Measurements from ENCODE around the gene PTPN5.
A peak's percentile ranks its signal among the peaks of the same experiment; 100 is the strongest.

The PTPN5 gene

DNA sequence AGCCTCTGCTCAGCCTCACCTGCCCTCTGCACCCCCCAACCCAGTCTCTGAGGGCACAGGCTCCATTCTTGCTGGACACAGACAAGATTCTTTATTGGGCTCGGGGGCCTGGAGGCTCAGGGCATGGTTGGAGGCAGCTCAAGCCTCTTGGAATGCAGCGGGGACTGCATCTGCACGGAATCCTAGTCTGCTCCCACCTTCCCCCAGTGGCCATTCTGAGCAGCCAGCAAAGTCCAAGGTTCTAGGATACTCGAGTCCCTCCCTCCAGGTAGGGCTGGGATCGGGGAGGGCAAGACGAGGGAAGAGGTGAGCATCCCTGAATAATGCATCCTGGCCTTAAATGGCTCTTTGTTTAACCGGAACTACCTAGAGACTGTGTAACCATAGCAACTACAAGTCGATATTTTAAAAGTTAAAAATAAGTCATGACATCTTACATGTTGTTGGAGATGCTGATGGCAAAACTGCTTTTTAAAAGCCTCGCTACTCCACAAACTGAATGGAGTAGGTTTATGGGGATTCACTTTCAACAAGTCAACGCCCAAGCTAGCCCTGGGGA is 54.9 kb downstream of the PTPN5 start:
- DNase-seq, result no peak

DNA sequence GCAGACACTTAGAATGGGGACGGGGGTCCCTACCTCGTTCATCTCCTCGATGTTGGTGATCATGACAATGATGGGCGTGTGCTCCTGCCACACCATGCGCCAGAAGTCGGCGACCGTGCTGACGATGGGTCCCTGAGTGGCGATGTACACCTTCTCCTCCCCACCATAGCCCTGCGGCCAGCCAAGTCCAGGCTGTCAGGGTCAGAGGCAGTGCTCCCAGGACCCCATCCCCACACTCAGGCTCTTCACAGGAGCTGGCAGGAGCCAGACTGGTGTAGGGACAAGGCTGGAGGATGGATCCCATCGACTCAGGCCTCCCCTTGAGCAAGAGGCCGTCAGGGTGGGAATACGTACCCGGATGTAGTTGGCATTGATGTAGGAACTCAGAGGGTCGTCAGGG is 58.4 kb downstream of the PTPN5 start:
- no peak for DNase-seq

DNA sequence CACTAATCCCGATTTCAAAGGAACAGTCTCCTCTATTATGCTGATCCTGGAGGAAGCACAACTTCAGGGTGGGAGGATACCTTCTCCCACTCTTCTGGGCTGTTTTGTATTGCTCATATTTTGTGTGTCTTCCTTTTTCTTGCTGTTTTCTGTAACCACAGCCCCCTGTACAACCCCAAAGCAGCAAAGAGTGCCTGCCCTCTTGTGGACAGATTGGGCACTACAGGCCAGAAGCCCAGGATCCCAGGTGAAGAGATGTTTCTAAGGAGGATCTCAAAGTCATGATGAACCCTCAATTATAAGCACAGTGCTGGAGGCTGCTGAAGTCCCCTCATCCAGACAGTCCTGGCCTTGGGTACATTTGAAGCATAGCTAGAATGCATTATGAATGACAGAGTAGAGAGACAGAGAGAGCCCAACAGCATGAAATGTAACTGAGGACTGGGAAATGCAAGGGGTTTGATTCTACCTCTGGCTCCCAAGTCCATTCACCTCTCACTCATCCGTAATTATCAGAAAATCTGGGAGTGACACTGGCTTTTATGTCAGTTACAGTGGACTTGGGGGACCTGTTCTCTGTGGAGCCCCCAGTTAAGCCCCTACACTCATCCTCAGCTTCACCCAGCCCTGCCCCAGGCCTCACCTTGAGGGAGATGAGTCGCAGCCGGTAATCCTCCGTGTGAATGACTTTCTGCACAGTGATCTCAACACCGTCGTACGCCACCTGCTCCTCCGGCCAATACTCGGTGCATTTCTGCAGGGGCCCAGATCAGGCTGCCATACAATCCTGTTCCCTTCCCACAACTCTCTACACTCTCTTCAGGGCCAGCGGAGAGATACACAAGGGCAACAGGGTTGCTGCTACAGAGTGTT is 59.4 kb downstream of the PTPN5 start:
- peak; percentile 19 to 78 for DNase-seq

DNA sequence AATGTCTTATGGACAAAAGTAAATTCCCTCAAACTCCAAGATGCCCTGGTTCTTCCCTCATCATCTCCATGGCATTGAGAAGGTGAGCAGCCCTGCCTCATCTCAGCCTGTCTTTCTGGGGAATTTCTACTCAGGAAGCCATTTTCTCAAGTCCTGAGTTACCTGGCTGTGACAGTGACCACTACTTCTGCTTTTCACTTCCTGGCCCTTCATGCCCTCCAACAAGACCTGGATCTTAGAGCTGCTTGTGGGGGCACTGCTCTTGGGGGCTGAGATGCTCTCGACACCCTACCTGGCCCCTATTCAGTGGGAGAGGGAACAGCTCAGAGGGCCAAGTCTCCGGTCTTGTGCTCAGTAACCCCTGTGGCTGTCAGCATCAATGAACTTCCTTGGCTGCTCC is 60.2 kb downstream of the PTPN5 start:
- no peak for DNase-seq

DNA sequence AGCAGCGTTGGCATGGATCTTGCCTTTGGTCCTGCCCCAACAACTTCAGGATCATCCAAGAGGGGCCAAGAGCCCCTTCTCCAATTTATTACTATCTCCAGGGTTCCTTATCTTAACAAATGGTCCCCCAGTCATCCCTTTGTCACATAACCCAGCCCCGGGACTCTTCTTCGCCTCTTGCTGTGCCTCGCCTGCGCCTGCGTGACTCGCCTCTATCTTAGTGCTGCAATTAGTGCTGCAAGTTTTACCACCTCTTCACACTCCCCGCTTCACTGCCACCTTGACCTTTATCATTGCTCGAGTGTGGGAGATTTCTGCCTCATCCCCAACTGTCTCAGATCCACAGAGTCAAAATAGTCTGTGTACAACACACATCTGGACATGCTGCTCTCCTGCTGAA is 61.6 kb downstream of the PTPN5 start:
- no peak for DNase-seq

DNA sequence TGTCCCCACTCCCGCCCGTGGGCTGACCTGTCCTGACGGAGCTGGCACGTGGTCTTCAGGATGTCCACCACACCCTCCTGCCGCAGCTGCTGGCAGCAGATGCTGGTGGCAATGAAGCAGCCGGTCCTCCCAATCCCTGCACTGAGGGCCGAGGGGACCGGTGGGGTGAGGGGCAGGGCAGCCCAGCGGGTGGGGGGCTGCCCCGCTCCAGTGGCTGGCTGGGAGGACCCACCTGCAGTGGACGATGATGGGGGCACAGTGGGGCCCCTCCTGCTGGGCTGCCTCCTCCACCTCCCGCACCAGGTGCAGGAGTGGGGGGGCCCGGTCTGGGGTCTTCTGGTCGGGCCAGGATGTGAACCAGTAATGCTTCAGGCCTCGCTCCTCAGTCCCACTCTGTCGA is 62.2 kb downstream of the PTPN5 start:
- no peak for DNase-seq

DNA sequence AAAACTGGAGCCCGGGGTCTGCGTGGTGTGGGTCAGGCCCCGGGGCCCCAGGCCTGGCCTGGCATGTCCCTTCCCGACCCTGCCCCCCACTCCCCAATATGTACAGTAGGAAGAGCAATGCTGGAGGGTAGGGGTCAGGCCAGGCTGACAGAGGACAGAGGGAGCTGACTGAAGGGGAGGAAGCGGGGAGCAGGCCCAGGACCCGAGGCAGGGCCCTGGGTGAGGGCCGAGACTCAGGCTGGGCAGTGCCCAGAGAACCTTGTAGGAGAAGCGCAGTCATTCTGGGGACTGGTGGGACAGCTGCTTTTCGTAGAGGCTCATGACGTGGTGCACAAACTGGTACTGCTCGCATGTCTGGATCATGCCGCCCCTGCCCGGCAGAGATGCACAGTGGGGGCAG is 62.9 kb downstream of the PTPN5 start:
- no peak for DNase-seq

DNA sequence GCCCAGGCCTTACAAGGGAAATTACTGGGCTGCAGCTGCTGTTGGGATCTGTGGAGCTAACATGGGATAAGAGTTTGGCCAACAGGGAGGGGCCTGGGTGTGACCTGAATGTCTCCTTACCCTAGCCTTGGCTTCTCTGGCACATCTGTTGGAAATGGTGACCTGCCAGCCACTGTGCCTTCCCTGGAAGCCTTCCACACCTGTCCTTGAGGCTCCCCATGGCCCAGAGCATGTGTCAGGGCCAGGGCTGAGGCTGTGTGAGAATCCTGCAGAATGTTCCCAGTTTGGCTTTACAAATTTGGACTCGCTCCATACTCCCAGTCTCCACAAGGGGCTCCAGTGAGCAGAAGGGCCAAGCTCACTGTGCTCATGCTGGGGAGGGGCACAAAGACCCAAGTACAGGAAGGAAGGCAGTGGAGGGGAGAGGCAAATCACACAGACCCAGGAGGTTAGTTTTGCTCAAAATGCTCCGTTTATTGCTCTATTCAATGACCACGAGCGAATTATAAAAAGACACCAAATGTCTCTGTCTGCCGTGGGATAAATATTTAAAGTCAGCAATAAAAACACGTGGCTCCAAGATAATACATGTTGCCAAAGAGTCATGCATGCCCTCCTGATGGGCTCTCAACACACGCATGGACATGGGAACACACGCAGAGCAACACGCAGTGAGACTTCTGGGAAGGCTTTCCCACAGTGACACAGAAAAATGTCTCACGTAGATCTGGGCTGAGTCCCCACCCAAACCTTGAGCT is 63.9 kb downstream of the PTPN5 start:
- DNase-seq, result peak in 1 of 2 donors; percentile 39

DNA sequence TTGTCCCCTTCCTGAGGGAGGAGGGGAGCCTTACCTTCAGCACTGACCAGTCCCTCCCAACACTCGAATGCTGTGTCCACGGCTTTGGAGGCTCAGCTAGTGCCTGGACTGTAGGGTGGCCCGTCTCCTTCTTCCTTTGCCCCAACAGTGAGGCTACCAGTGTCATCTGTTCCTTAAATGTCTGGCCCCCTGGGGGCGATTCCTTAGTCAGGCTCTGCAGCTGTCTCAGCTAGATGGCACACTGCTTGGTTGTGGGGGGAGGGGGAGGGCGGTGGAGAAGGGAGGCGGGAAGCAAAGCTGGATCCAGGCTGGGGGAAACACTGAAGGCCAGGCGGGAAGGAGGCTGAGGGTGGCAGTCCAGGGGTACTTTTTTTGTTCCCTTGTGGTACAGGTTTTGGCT is 65.6 kb downstream of the PTPN5 start, which contains the start of gene IGSF22:
Gene IGSF22 (minus strand): TSS at position 149 of the 400 bp plus-strand sequence. CDS start 1,952 bp downstream, outside the sequence.
- no peak for DNase-seq

DNA sequence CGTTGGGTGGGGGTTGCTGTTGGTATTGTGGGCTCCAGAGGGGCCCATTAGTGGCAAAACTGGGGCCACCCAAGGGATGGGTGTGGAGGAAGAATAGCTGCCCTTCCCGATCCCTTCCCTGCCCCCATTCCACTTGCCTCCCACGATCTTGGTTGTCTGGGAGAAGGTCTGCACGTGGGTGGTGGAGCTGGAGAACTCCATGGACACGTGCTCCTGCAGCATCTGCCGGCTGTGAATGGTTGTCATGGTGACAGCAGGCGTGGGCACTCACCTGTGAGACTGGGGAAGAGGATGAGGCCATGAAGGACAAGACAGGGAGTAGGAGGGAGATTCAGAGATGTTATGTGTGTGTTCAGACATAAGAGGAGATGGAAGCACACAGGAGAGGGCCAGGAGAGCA is 67.6 kb downstream of the PTPN5 start:
- DNase-seq, result no peak

DNA sequence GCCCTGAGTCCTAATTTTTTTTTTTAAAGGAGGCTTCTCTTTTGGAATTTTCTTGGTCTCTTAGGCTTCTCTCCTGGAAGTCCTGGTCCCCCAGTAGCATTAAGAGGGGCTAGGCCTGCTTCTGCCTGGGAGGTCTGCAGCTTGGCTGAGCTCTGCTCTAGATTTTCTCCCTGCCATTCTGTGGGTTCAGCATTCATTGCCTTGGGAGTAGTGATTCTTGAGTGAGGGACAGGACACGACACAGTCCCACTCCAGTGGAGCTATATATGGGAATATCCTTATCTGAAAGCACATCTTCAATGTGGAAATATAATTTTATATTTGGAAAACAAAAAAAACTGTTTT is 69.3 kb downstream of the PTPN5 start:
- DNase-seq, result no peak

DNA sequence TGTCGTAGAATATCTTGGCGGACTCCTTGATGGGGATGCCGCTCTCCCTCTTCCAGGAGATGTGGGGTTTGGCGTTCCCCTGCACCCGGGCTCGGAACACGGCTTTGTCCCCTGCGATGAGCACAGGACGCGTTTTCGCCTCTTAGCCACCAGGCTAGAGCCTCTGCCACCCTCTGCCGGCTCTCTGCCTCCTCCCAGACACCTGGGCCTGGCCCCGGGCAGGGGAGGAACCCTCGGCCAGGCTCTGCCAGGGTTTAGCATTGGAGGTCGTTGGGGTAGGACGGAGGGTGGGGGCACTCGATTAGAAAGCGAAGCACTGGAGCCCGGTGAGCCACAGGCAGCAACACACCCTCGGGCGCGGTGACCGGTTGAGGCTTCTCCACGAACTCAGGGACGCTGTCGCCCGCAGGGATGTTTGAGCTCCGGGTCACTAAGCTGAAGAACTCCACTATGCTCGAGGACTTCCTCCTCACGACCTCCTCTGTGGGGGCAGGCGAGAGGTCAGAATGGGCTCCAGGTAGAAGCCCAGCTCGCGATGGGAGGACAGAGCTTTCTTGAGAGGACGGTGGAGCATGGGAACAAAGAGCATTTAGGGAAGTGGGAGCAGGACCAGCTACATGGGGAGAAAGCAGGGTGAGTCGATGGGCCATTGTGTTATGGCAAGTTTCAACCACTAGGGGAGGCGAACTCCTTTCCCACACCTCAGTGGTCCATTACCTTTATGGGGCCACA is 69.9 kb downstream of the PTPN5 start:
- peak; percentile 40 to 78 for DNase-seq

DNA sequence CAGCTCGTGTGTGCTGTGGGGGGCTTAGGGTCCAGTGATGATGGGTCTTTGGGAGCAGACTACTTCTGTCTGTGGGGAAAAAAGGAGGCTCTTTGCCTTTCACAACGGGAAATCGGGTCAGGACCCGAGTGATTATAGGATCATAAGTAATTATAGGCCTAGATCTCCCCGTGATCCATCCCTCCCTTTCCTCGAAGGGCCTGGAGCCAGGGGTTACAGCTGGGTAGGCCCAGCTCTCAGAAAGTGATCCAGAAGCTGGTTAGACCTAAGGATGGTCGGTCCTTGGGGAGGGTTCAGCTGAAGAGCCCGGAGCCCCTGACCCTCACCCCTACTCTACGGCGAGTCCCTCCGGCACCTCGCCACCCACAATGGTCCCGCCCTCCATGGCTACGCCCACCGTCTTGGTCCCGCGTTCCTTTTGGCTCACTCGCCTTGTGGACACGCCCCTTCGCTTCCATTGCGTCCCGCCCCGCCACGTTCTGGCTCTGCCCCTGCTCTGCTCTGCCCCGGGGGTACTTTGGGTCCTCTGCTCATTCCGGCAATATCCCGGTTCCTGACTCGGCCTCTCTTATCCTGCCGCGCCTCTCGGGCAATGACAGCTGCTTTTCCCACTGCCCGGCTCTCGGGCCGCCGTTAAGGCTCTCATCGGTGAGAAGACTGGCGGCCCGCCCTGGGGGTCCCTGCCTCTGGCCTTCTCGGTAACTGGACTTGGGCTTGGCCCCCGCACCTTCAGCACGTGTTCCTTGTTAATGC is 70.6 kb downstream of the PTPN5 start:
- DNase-seq, result peak; percentile 29 to 55

DNA sequence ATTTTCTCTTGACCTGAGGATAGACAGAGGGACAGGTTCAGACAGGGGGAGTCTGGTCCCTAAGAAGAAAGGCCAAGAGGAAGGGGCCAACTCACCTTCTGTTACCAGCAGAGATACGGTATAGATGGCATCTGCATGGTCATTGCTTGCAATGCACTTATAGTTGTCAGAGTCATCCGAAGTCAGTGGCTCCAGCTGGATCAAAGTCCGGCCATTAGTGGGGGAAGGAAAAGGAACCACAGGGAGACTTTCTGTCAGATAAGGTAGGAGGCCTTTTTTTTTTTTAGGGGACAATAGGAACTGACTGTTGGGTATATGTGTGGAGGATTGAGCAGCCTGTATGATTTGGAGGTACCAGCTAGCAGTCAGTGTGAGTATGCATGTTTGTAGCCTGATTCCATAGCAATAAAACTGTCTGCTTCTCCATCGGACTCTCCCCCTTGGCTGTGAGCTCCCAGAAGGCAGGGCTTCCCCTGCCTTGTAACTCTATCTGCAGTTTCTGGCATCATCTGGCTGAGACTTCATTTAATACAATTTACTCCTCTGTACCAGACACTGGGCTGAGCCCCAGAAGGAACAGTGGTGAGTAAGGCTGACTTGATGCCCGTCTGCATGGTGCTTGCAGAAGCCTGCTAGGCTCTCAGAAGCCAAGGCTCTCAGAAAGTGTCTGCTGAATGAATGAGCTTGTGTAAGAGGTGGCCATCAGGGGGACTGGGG is 71.3 kb downstream of the PTPN5 start:
- no peak for DNase-seq

DNA sequence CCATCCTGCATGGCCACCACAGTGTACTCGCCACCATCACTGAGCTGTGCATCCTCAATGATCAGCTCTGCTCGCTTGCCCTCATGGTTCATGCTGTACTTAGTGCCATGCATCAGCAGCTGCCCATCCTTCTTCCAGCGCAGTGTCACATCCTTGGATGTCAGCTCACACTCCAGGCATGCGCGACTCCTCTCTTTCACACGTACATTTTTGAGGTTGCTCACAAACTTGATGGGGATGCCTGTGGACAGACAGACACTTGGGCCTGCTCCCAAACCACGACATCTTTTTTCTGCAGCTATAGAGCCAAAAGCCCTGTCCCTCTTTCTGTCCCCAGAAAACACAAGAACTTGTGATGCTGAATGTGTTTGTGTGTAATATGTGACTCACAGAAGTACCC is 76.1 kb downstream of the PTPN5 start:
- DNase-seq, result no peak

DNA sequence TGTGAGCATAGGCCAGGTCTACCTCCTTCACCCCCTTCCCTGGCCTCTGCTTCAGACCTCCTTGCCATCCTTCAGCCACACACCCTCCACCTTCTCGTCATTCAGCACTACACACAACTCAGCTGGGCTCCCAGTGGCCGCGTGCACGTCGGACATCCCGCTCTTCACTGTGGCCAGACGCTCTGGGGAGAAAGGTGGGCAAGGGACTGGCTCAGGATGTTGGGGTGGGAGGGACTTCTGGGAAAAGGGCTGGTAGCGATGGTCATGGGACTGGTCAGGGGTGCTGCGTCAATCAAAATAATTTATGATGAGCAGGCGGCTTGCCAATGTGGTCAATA is 77.2 kb downstream of the PTPN5 start:
- DNase-seq, result no peak

DNA sequence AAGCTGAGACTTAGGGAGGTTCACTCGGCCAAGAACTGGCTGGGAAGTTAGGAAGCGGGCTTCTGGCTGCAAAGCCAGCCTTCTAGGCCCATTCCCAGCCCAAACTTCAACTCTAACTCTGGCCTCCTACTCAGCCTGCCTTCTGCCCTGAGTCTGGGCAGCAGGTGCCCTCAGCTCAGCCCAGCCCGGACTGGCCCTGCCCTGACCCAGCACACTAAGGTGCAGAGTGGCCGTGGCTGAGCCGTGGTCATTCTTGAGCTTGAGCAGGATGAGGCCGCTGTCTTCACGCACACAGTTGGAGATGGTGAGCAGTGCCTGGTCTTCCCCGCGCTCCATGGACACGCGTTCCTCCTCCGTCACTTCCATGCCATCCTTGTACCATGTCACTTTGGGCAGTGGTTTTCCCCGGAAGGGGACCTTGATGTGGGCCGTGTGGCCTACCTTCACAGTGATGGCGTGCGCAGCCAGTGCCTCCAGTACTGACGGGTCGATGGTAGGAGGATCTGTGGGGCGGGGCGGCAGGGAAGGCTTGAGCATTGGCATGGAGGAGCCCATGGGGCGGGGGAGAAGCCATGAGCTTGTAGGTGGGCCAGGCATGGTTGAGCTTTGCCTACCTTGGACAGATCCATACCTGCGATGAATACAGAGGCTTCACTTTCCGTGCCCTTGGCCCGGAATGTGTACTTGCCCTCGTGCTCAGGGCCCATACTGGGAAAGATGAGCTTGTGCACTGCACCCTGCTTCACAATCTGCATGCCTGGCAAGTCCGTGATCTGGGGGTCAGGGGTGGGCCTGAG is 77.8 kb downstream of the PTPN5 start:
- no peak for DNase-seq

DNA sequence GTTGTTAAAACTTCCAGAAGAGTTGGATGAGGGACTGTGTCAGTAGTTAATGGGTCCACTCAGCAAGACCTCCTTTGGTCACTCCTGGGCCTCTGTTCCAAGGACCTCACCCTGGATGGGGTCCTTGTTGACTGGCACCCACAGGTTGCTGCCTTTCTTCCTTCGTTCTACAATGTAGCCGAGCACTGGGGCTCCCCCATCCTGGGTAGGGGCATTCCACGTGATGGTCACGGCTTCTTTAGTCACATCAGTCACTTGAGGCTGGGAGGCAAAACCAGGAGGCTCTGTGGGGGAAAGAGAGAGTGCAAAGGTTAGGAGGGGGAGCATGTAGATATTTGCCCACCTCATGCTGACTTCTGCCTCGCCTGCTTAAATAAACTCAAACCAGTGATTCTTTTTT is 81.1 kb downstream of the PTPN5 start:
- no peak for DNase-seq

DNA sequence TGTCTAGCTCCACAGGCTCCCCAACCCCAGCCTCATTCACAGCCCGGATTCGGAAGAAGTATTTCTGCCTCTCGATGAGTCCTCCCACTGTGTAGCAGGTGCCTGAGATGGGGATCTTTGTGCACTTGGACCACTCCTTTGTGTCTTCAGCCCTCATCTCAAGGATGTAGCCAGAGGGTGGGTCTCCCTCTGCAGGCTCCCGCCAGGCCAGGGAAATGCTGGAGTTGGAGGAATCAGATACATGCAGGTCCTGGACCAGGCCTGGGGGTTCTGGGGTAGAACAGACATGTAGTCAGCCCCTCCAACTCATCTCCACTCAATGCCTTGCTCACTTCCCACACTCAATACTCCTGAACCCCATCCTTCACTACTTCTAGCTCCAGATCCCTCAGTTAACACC is 82.2 kb downstream of the PTPN5 start:
- no peak for DNase-seq

DNA sequence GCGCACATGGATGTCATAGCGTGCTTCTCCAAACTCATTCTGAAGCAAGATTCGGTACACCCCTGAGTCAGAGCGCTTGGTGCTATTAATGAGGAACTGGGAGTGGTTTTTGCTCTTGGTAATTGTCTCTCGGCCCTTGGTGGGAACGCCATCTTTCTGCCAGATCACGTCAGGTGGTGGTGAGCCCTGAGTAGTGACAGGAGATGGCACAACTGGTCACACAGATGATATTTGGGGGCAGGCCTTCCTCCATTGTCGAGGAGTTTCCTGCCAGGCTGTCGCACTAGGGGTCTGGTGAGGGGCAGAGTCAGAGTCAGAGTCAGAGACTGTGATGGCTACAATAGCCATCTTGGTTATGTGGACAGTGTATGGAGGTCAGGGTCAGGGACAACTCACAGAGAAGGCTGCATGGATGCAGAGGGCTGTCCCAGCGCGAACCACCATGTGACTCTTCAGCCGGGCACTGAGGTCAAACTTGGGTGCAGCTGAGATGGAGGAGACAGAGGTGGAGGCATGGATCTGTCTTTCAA is 83.7 kb downstream of the PTPN5 start:
- DNase-seq, result peak in 1 of 2 donors; percentile 3
